GM12878 (cell line): ENCODE measurements around the gene PRKCE. TPM values are rescaled to one million over a fixed set of nuclear protein-coding genes. Genes with fewer than 3 reads are reported as not detected.

Source experiments
- ATAC-seq: fragments of 200-7000 bp; cut with Tn5 transposase; 3 replicates; pipeline ENCODE4 v1.9.1; 2020; ENCODE audit warnings: mild to moderate bottlenecking, moderate library complexity
- BruUV-seq: library from RNA; stranded (reverse); fragments of 400-500 nt; replicated peaks from 2 replicates; lab custom pipeline; 2021; lab: Mats Ljungman, UMichigan
- CTCF ChIA-PET: fragments of 300-600 bp; sonication (Branson Sonifier 250); formaldehyde crosslinking; extraction: SDS; loops from one replicate; lab custom pipeline; 2021; ENCODE audit warnings: inconsistent platforms; lab: Yijun Ruan, JAX
- POLR2A ChIA-PET: fragments of 350-600 bp; formaldehyde crosslinking; extraction: SDS; loops from one replicate; lab custom pipeline; 2021; ENCODE audit warnings: inconsistent platforms; lab: Charles Lee
- RAD21 ChIA-PET: fragments of 300-600 bp; sonication (Branson Sonifier 250); formaldehyde crosslinking; loops from one replicate; lab custom pipeline; 2023; ENCODE audit warnings: antibody characterized with exemption; ENCODE audit not compliant: unreplicated experiment; lab: Charles Lee
- SMC1A ChIA-PET: fragments of 300-600 bp; sonication (Branson Sonifier 250); formaldehyde crosslinking; loops from one replicate; lab custom pipeline; 2023; ENCODE audit not compliant: unreplicated experiment, uncharacterized antibody; lab: Charles Lee
- DNase-seq: peaks from one replicate; pipeline ENCODE4 v3.0.0-alpha.2; 2011; ENCODE audit warnings: low read depth, low spot score
- FAIRE-seq: peaks from 3 replicates; lab custom pipeline; 2011; peaks lifted over from hg19 to GRCh38; lab: Jason Lieb, UNC
- H2AFZ ChIP-seq: 2 replicates; pipeline ENCODE4 v1.6.0; 2011; ENCODE audit warnings: low read depth, low read length, control low read depth; ENCODE audit not compliant: control insufficient read depth
- H3K27ac ChIP-seq: 2 replicates; pipeline ENCODE4 v1.5.1; 2011; ENCODE audit warnings: control low read depth; ENCODE audit not compliant: control insufficient read depth, insufficient read depth
- H3K27me3 ChIP-seq, 2 experiments: replicated peaks in 1 of 2; 2 replicates each; pipeline versions ENCODE4 v1.6.0 to v1.6.1; 2011; ENCODE audit warnings: low read length in 1 of 2; ENCODE audit not compliant: control insufficient read depth in 2 of 2, insufficient read depth in 2 of 2
- H3K36me3 ChIP-seq, 2 experiments: 2 replicates each; pipeline ENCODE4 v1.5.1; 2011; ENCODE audit warnings: low read length in 1 of 2; ENCODE audit not compliant: control insufficient read depth in 2 of 2, insufficient read depth in 2 of 2
- H3K4me1 ChIP-seq: 2 replicates; pipeline ENCODE4 v1.6.1; 2011; ENCODE audit warnings: mild to moderate bottlenecking, low read length, moderate library complexity, mixed read lengths; ENCODE audit not compliant: control insufficient read depth, insufficient read depth
- H3K4me2 ChIP-seq: 2 replicates; pipeline ENCODE4 v1.6.0; 2011; ENCODE audit warnings: control low read depth; ENCODE audit not compliant: control insufficient read depth, insufficient read depth
- H3K4me3 ChIP-seq: fragments of 200-600 bp; sonication (generic); 2 replicates; pipeline ENCODE4 v1.5.1; 2016
- H3K79me2 ChIP-seq: 2 replicates; pipeline ENCODE4 v1.6.0; 2011; ENCODE audit warnings: low read length; ENCODE audit not compliant: control insufficient read depth, insufficient read depth
- H3K9ac ChIP-seq: 2 replicates; pipeline ENCODE4 v1.8.0; 2011; ENCODE audit warnings: low read length, control low read depth, mixed read lengths; ENCODE audit not compliant: control insufficient read depth, insufficient read depth
- H3K9me3 ChIP-seq: replicated peaks from 3 replicates; pipeline ENCODE4 v1.5.1; 2011; ENCODE audit warnings: mild to moderate bottlenecking, low read length; ENCODE audit not compliant: control insufficient read depth, insufficient read depth
- H4K20me1 ChIP-seq: 2 replicates; pipeline ENCODE4 v1.6.0; 2011; ENCODE audit not compliant: control insufficient read depth, insufficient read depth
- ATF3 ChIP-seq: IDR thresholded peaks from 2 replicates; pipeline ENCODE4 v1.6.1; 2011; ENCODE audit warnings: low read depth, mild to moderate bottlenecking, low read length, moderate library complexity, borderline replicate concordance; ENCODE audit errors: extremely low read depth
- CEBPB ChIP-seq, 2 experiments: fragments of 150-350 bp in 1 of 2; IDR thresholded peaks; 2 replicates each; pipeline ENCODE4 v1.6.1; 2012 to 2014; ENCODE audit warnings: low read depth in 2 of 2, low read length in 2 of 2, borderline replicate concordance in 1 of 2, inconsistent platforms in 1 of 2
- E2F8 ChIP-seq: fragments of 450-650 bp; IDR thresholded peaks from 2 replicates; pipeline ENCODE4 v1.6.1; 2018; ENCODE audit warnings: mild to moderate bottlenecking, low read depth, moderate library complexity; ENCODE audit not compliant: partially characterized antibody
- EZH2 ChIP-seq: IDR thresholded peaks from 2 replicates; pipeline ENCODE4 v1.6.1; 2012; ENCODE audit warnings: low read depth, mild to moderate bottlenecking, control low read depth, inconsistent platforms, low read length, borderline replicate concordance; ENCODE audit not compliant: control insufficient read depth
- PAX8 ChIP-seq: fragments of 450-650 bp; IDR thresholded peaks from 2 replicates; pipeline ENCODE4 v1.6.1; 2017; ENCODE audit warnings: mild to moderate bottlenecking, moderate library complexity
- RAD51 ChIP-seq: fragments of 450-650 bp; IDR thresholded peaks from 2 replicates; pipeline ENCODE4 v1.6.1; 2016; ENCODE audit warnings: moderate library complexity, mild to moderate bottlenecking, inconsistent platforms
- RELB ChIP-seq: fragments of 450-650 bp; IDR thresholded peaks from 2 replicates; pipeline ENCODE4 v1.6.1; 2017; ENCODE audit warnings: low read depth, mild to moderate bottlenecking, moderate library complexity
- SKIL ChIP-seq: fragments of 450-650 bp; IDR thresholded peaks from 2 replicates; pipeline ENCODE4 v1.6.1; 2017; ENCODE audit warnings: mild to moderate bottlenecking, low read depth, inconsistent platforms; ENCODE audit not compliant: poor library complexity, severe bottlenecking
- SREBF1 ChIP-seq: IDR thresholded peaks from 2 replicates; pipeline ENCODE4 v1.6.1; 2012; ENCODE audit warnings: mild to moderate bottlenecking, low read length
- SRF ChIP-seq, 2 experiments: IDR thresholded peaks; 2 replicates each; pipeline ENCODE4 v1.6.1; 2011; ENCODE audit warnings: low read depth in 2 of 2, low read length in 2 of 2, mild to moderate bottlenecking in 1 of 2, moderate library complexity in 1 of 2
- STAT1 ChIP-seq: fragments of 450-650 bp; conservative IDR thresholded peaks from 2 replicates; pipeline ENCODE4 v1.6.1; 2014; ENCODE audit warnings: antibody characterized with exemption, mild to moderate bottlenecking
- WRNIP1 ChIP-seq: IDR thresholded peaks from 2 replicates; pipeline ENCODE4 v1.6.1; 2011; ENCODE audit warnings: low read depth, low read length, improper control_type of control experiment, borderline replicate concordance
- WGBS: methylation state at CpG from one replicate; pipeline ENCODE4 v1.1.6; 2016; ENCODE audit warnings: low lambda C conversion rate; ENCODE audit not compliant: insufficient replicate concordance, insufficient coverage; ENCODE audit errors: missing lambda C conversion rate; 5-methylcytosine and 5-hydroxymethylcytosine counted together
- in situ Hi-C: fragments of 300-500 bp; cut with MboI; formaldehyde crosslinking; loops from 9 replicates; pipeline ENCODE4 v1.14.3; 2018; ENCODE audit warnings: mixed read lengths
- intact Hi-C: fragments of 100-400 bp; cut with micrococcal nuclease; formaldehyde crosslinking; loops from one replicate; pipeline ENCODE4 v1.14.2; 2022; ENCODE audit not compliant: unreplicated experiment
- polyA plus RNA-seq, 11 experiments: library from polyadenylated mRNA; depleted of rRNA in 4 of 11; unstranded in 6 of 11; stranded (reverse) in 5 of 11; fragments of >200 nt; fragmentation: Nextera tagmentation in 4 of 11; fragmentation: Illumina TruSeq in 1 of 11; extraction: Ambion mirVana in 4 of 11; extraction: Trizol in 1 of 11; gene quantifications; 1 replicate in 1 of 11; 2 replicates in 10 of 11; pipeline versions ENCODE4 v1.2.1 to v1.2.3, GENCODE V29; 2011 to 2016; ENCODE audit warnings: inconsistent platforms in 2 of 11, missing spikeins in 2 of 11, low read depth in 1 of 11
- total RNA-seq, 4 experiments: library from RNA; depleted of rRNA in 3 of 4; stranded (reverse); fragments of >200 nt in 3 of 4; fragmentation: Illumina TruSeq in 1 of 4; extraction: Trizol in 1 of 4; gene quantifications; 2 replicates each; pipeline versions ENCODE4 v1.2.1 to v1.2.3, GENCODE V29; 2013 to 2021
- TF ChIP-seq, protein P1 (sequence below): fragments of 150-350 bp; IDR thresholded peaks from 2 replicates; pipeline ENCODE4 v1.6.1; 2016; ENCODE audit warnings: low read depth, low read length

The PRKCE gene
- total and polyA plus RNA-seq, 10 of the 15 experiments (the other 5 are each of a cell fraction or from before 2014, with no cell fraction given): 2.6 to 28.2 (median 11.3) TPM

- CTCF ChIA-PET: interaction anchor here (1.3 kb wide), 2 partner anchors 55 to 58 kb away, joined by 3 to 6 read pairs; no protein-coding TSS in a partner anchor
- SMC1A ChIA-PET: interaction anchor here (0.8 to 1.3 kb wide), 2 partner anchors 9 to 109 kb away, joined by 3 to 4 read pairs; partner anchors contain the start of gene SRBD1
- RAD21 ChIA-PET: interaction anchor here (0.9 kb wide), 1 partner anchor 109 kb away, joined by 3 read pairs; the partner anchor contains the start of gene SRBD1
- Histone ChIP-seq H3K36me3 (no peaks in the 10 kb centered on the region; a peak in 1 of 4 replicates), H3K27me3 (no peaks in the 10 kb centered on the region), H3K79me2 (no peaks in the 10 kb centered on the region; the same call in none of the 2 replicates), H4K20me1 (no peaks in the 10 kb centered on the region), H3K9me3 (no peaks in the 10 kb centered on the region), H3K4me1 (peaks cover 30% of the 10 kb centered on the region), H2AFZ (no peak overlapping the region), H3K27ac (no peak overlapping the region), H3K4me3 (no peak overlapping the region), H3K9ac (no peak overlapping the region), H3K4me2 (no peak overlapping the region)
- no TSS peak for BruUV-seq
- in situ Hi-C loops (no loop called here), intact Hi-C loops (no loop called here)
- ATAC-seq (no peak), DNase-seq (no peak), FAIRE-seq (no peak)
- POLR2A ChIA-PET: no interaction called here
- WGBS: 94% methylated on average over 6 of the region's 6 CpGs
- TF ChIP-seq WRNIP1: no peak
- no peak for TF ChIP-seq ATF3
- TF ChIP-seq STAT1: no peak
- no peak for TF ChIP-seq RAD51
- no peak for TF ChIP-seq SKIL
- no peak for TF ChIP-seq SRF (IDR thresholded peaks at IDR 0.05; ENCODE audit: low read depth in 2 of 2, low read length in 2 of 2)
- no peak for TF ChIP-seq EZH2
- no peak for TF ChIP-seq RELB
- no peak for TF ChIP-seq SREBF1
- TF ChIP-seq CEBPB (IDR thresholded peaks at IDR 0.05; ENCODE audit: borderline replicate concordance in 1 of 2, low read depth in 2 of 2, low read length in 2 of 2): no peak
- no peak for TF ChIP-seq PAX8
- TF ChIP-seq, protein P1, sequence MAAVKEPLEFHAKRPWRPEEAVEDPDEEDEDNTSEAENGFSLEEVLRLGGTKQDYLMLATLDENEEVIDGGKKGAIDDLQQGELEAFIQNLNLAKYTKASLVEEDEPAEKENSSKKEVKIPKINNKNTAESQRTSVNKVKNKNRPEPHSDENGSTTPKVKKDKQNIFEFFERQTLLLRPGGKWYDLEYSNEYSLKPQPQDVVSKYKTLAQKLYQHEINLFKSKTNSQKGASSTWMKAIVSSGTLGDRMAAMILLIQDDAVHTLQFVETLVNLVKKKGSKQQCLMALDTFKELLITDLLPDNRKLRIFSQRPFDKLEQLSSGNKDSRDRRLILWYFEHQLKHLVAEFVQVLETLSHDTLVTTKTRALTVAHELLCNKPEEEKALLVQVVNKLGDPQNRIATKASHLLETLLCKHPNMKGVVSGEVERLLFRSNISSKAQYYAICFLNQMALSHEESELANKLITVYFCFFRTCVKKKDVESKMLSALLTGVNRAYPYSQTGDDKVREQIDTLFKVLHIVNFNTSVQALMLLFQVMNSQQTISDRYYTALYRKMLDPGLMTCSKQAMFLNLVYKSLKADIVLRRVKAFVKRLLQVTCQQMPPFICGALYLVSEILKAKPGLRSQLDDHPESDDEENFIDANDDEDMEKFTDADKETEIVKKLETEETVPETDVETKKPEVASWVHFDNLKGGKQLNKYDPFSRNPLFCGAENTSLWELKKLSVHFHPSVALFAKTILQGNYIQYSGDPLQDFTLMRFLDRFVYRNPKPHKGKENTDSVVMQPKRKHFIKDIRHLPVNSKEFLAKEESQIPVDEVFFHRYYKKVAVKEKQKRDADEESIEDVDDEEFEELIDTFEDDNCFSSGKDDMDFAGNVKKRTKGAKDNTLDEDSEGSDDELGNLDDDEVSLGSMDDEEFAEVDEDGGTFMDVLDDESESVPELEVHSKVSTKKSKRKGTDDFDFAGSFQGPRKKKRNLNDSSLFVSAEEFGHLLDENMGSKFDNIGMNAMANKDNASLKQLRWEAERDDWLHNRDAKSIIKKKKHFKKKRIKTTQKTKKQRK: no peak
- TF ChIP-seq E2F8: no peak
Measured at GRCh38 chr2:45720210-45720609, 68.7 kb downstream of the PRKCE start.
